Activated CD8-positive, alpha-beta memory T cell treated with anti-CD3 and anti-CD28 coated beads for 36 hours (primary cell): ENCODE measurements around the gene CDH4. TPM values are rescaled to one million over a fixed set of nuclear protein-coding genes. Genes with fewer than 3 reads are reported as not detected.

ENCODE experiments used
- CTCF ChIA-PET: fragments of 350-600 bp; sonication (Branson Sonifier 250); formaldehyde crosslinking; loops from one replicate; lab custom pipeline; 2021; ENCODE audit warnings: antibody characterized with exemption; lab: Charles Lee
- POLR2A ChIA-PET: fragments of 350-600 bp; sonication (Branson Sonifier 250); formaldehyde crosslinking; loops from one replicate; lab custom pipeline; 2021; ENCODE audit warnings: antibody characterized with exemption; lab: Charles Lee
- total RNA-seq, 2 experiments: library from RNA; stranded (reverse); gene quantifications; one replicate each; pipeline ENCODE4 v1.2.3, GENCODE V29; 2021

Gene CDH4
- total RNA-seq, 2 experiments from 2014 or later = not detected

DNA sequence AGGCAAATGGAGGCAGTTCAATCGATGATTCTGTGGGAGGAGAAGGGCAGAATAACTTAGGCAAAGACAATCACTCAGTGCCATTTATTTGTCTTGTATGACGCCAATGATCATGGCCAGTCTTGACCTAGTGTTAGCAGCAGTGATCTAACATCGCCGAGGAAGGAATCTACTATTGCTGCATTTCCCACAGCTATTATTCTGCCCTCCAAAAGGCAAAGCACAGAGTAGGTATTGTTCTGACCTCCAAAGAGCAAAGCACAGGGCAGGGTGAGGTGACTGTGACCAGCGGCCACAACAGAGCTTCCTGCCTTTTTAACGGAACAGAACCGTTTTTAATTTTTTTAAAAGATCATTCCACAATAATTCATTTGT lies 235.9 kb downstream of the CDH4 start:
- ChIA-PET CTCF (no interaction called here), POLR2A (no interaction called here)

DNA sequence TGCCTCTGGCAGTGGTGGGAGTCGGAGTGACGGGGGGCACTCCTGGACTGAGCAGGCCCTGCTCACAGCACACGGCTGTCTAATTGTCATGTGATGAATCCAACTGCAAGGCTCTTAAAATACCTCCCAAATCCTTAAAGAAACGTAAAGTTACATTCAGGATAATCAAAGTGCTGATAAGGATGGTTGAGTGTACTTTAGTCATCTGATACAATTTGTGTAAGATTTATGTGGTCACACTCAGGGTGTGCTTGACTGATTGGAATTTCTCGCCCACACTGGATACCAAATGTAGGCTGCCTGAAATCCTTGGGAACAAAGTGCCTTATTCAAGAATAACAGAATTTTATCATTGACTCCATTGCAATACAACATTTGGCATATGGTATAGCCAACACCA lies 238.7 kb downstream of the CDH4 start:
- CTCF ChIA-PET = no interaction called here

DNA sequence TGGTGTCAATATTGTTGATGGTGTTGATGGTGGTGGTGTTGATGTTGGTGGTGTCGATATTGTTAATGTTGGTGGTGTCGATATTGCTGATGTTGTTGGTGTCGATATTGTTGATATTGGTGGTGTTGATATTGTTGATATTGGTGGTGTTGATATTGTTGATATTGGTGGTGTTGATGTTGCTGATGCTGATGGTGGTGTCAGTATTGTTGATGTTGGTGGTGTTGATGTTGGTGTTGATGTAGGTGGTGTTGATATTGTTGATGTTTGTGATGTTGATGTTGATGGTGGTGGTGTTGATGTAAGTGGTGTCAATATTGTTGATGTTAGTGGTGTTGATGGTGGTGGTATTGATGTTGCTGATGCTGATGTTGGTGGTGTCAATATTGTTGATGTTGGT lies 240.0 kb downstream of the CDH4 start:
- ChIA-PET CTCF (no interaction called here), POLR2A (no interaction called here)

More for the DNA sequence above, 238.7 kb downstream of the CDH4 start:
- POLR2A ChIA-PET = no interaction called here

- CTCF ChIA-PET = no interaction called here
- POLR2A ChIA-PET = no interaction called here
Measured at GRCh38 chr20:61493798-61494305, 241.8 kb downstream of the CDH4 start.

DNA sequence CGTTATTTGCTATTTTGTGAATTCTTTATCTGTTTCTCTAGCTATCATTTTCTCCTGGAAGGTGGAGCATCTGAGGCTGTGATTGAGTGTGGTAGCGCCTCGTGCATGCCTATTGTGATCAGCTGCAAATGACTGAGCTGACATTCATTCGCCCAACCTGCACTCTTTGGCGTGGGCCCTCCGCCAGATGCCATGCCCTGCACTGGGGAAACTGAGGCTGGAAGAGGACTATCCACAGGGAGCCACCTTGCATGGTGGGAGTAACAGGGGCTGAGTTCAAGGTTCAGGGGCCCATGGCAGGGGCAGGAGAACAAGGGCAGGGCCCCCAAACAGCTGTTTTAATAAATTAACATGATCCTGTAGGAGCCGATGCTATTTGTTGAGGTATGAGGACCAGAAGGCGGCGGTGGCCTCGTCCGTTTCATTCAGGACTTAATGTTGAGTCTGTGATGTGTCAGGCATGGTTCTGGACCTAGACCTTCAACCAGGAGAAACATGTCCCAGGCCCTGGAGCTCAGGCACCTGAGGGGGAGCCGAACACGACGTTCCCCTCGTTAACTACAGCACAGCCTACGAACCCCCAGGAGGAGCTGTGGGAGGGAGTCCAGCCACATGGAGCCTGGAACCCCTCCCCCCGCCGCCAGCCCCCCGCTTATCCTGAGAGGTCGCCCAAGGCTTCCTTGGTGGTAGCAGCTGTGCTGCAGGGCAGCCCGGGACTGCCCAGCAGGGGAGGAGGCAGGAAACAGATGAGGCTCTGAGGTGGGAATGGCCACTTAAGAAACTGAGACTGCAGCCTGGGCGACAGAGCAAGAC lies 242.9 kb downstream of the CDH4 start:
- CTCF ChIA-PET = no interaction called here
- POLR2A ChIA-PET = no interaction called here

GRCh38 chr20:61497029-61497627 lies 245.1 kb downstream of the CDH4 start:
- CTCF ChIA-PET = no interaction called here
- POLR2A ChIA-PET = no interaction called here

- ChIA-PET CTCF (no interaction called here), POLR2A (no interaction called here)
Measured at GRCh38 chr20:61499859-61500554, 247.9 kb downstream of the CDH4 start.

DNA sequence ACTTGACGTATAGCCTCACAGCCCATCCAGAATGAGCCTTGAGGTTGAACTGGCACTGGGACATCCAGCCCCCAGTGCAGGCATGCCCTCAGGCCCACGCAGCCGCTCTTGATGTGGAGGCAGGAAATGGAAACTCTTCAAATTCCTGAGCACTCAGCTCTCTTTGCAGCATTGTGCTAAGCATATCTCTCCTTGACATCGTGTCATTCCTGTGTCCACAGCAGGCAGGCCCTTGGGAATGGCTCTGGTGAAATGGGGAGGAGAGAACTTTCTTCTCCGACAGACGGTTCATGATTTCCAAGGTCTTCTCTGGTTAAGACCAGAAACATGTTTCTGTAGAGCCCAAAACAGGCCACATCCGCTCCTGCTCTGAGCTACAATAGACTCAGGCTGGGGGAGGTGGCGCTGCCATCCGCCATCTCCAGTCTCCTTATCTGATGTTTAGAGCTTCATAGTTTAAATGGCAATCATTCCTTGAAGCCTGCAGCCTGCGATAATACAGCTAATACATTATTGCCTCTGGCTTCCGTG lies 248.8 kb downstream of the CDH4 start:
- ChIA-PET POLR2A (no interaction called here), CTCF (no interaction called here)

- CTCF ChIA-PET = no interaction called here
- POLR2A ChIA-PET = no interaction called here
Measured at GRCh38 chr20:61502433-61502832, 250.4 kb downstream of the CDH4 start.

GRCh38 chr20:61503106-61503505 lies 251.0 kb downstream of the CDH4 start:
- ChIA-PET CTCF (no interaction called here), POLR2A (no interaction called here)

GRCh38 chr20:61505508-61505907 lies 253.4 kb downstream of the CDH4 start:
- ChIA-PET CTCF (no interaction called here), POLR2A (no interaction called here)

GRCh38 chr20:61507778-61508177 lies 255.7 kb downstream of the CDH4 start:
- POLR2A ChIA-PET = no interaction called here
- CTCF ChIA-PET = no interaction called here

DNA sequence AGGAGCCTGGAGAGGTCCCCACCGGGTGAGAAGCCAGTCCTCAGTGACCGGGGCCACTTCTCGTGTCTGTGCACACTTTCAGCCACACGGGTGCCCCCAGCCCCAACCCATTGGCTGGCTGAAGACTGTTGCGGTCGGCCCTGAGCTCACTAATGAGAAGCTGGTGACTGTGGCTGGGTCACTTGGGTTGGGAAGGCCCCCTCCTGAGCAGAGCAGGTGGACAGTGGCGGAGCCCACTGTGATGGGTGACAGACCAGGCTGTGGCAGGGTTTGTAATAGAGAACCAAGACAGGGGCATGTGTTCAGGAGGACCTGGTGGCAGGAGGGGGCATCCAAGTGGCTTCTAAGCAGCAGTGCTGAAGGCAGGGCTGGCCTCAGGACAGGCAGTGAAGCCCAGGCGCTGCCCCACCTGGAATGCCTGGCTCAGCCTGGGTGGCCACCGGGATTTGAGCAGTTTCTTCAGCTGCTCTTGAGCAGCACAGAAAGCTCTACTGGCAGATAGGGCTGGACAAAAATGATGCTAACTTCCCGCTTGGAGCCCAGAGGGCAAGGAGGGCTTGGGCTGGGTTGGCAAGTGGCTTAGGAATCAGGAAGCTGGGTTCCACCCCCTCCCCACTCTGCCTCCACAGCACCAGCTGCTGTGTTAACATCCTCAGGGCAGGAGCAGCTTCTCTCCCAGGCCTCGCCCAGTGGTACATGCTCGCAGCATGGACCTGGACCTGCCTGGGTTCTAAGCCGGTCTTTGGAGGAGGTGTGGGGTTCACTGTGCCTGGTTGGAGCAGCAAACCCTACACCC lies 256.4 kb downstream of the CDH4 start:
- ChIA-PET CTCF (no interaction called here), POLR2A (no interaction called here)

DNA sequence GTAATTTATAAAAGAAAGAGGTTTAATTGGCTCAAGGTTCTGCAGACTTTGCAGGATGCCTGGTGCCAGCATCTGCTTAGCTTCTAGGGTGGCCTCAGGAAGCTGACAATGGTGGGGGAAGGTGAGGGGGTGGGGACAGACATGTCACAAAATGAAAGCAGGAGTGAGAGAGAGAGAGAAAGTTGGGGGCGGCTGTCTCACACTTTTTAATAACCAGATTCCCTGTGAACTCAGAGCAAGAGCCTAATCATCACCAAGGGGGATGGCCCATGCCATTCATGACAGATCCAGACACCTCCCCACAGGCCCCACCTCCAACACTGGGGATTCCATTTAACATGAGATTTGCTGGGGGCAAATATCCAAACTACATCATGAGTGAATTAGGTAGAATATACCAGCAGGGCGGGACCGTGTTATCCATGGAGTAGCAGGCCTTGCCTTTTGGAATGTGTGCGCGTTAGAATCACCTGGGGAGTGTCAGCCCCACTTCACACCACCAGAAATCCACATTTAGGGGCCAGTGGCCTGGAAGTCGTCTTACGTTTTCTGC lies 258.8 kb downstream of the CDH4 start:
- POLR2A ChIA-PET = no interaction called here

DNA sequence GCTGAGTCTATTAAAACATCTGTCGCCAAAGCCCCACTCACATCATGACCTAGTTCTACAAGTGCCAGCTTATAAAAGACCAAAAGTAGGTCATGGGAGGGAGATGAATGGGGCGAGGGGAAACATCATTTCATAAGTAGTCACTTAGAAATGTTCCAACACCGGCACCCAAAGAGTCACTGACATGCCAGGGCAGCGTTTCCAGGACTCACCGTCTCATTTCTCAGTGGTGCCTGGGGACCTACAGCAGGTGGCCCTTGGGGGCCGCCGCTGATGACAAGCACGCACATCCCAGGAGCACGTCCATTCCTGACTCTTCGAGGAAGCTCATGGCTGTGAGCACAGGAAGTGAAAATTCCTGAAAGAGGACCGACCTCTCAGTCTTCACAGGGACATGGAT lies 260.4 kb downstream of the CDH4 start:
- POLR2A ChIA-PET = no interaction called here
- CTCF ChIA-PET = no interaction called here

More for the DNA sequence above, 258.8 kb downstream of the CDH4 start:
- CTCF ChIA-PET = no interaction called here

- POLR2A ChIA-PET = no interaction called here
Measured at GRCh38 chr20:61513124-61514017, 261.3 kb downstream of the CDH4 start.

GRCh38 chr20:61514018-61514365 lies 261.9 kb downstream of the CDH4 start:
- POLR2A ChIA-PET = no interaction called here
- CTCF ChIA-PET = no interaction called here

More at GRCh38 chr20:61513124-61514017, 261.3 kb downstream of the CDH4 start:
- CTCF ChIA-PET = no interaction called here

GRCh38 chr20:61514396-61514795 lies 262.3 kb downstream of the CDH4 start:
- ChIA-PET CTCF (no interaction called here), POLR2A (no interaction called here)
